ENCODE results near the gene TM4SF1.

Gene TM4SF1

DNA sequence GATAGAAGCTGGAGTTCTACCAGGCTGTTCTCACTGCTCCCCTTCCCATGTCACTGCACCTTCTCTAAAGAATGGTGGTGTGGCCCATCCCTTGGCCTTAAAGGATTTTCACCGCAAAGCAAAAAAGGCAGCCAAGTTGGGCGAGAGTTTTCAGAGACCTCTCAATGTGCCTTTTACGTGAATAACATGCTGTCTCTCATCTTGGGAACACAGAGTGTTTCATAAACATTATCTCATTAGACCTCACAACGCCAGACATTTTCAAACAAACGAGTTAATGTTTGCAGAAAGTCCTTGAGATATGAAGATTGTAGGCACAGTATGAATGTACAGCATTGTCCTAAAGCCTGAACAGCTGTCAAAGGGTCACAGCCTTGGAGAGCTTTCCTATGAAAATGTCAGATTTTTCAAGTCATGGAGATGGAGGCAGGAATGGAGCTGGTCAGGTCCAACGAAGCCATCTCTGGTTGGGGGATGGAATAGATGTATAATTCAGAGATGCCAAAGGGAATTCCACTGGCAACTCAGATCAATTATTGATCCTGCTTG is 21.3 kb downstream of the TM4SF1 start:
- H2BK5ac ChIP-seq (ENCODE audit: low read length) = no peak overlapping the region
- no peak overlapping the region for H3K4ac ChIP-seq (ENCODE audit: low read depth, low read length)
- H2BK120ac ChIP-seq (ENCODE audit: low read depth, low read length) = no peak overlapping the region
- no peak overlapping the region for H3K9ac ChIP-seq (ENCODE audit: low read length)
- no peak overlapping the region for H3K56ac ChIP-seq (ENCODE audit: low read length)
- DNase-seq = no peak
- WGBS (ENCODE audit: extremely low coverage, insufficient coverage, low lambda C conversion rate) = no CpG with 5 or more reads among the region's 6 CpGs
- no peaks in the 10 kb centered on the region for H3K4me1 ChIP-seq (ENCODE audit: control insufficient read depth, low read depth, low read length)
- H4K5ac ChIP-seq (ENCODE audit: low read length) = no peak overlapping the region
- H3K36me3 ChIP-seq (ENCODE audit: control insufficient read depth, insufficient read depth, low read length) = no peaks in the 10 kb centered on the region
- H3K18ac ChIP-seq (ENCODE audit: low read length) = no peak overlapping the region
- no peak overlapping the region for H3K4me2 ChIP-seq (ENCODE audit: low read length)
- no peak overlapping the region for H2AK5ac ChIP-seq (ENCODE audit: low read length)
- H3K79me1 ChIP-seq (ENCODE audit: low read length) = no peaks in the 10 kb centered on the region
- H3K23ac ChIP-seq (ENCODE audit: low read length) = no peak overlapping the region
- no peak overlapping the region for H3K27ac ChIP-seq (ENCODE audit: low read depth, low read length)
- H3K4me3 ChIP-seq (ENCODE audit: low read length) = no peak overlapping the region
- H4K8ac ChIP-seq (ENCODE audit: low read depth, low read length) = no peak overlapping the region
- no peak overlapping the region for H2BK15ac ChIP-seq (replicated peaks; ENCODE audit: low read depth)
- H3K79me2 ChIP-seq (ENCODE audit: control insufficient read depth, insufficient read depth, low read length) = no peaks in the 10 kb centered on the region
- H3K27me3 ChIP-seq (ENCODE audit: insufficient read depth, low read length, poor library complexity) = no peaks in the 10 kb centered on the region

DNA sequence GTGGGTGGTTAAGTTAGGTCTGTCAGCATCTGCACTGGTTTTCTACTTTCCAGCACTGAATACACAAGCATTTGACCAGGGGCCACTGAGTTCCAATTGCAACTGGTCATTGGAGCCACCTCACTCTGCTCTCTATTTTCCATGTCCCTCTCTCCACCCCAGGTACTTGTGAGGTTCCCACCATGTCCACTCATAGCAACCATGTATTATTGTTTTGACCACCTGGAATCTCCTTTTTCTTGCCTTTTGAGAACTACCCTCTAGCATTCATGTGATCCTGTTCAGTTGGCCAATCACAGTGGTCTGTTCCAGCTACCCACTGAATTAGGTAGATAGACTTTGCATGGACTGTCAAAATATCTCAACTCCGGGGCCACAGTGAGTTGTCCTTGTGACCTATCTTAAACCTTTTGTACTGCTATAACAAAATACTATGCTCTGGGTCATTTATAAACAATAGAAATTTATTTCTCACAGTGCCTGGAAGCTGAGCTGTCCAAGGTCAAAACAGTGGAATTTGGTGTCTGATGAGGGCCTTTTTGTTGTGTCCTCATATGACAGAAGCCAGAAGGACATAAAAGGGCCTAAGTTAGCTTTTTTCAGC is 23.8 kb downstream of the TM4SF1 start:
- Histone ChIP-seq H3K9ac (ENCODE audit: low read length) (no peak overlapping the region), H3K4ac (ENCODE audit: low read depth, low read length) (no peak overlapping the region), H3K4me2 (ENCODE audit: low read length) (no peak overlapping the region), H3K27me3 (ENCODE audit: insufficient read depth, low read length, poor library complexity) (no peaks in the 10 kb centered on the region), H4K5ac (ENCODE audit: low read length) (peak overlapping the region; percentile 52), H2BK15ac (replicated peaks; ENCODE audit: low read depth) (no peak overlapping the region), H2AK5ac (ENCODE audit: low read length) (no peak overlapping the region), H3K79me2 (ENCODE audit: control insufficient read depth, insufficient read depth, low read length) (no peaks in the 10 kb centered on the region), H3K4me3 (ENCODE audit: low read length) (no peak overlapping the region), H4K8ac (ENCODE audit: low read depth, low read length) (no peak overlapping the region), H2BK5ac (ENCODE audit: low read length) (no peak overlapping the region), H3K79me1 (ENCODE audit: low read length) (no peaks in the 10 kb centered on the region), H3K18ac (ENCODE audit: low read length) (no peak overlapping the region), H3K36me3 (ENCODE audit: control insufficient read depth, insufficient read depth, low read length) (no peaks in the 10 kb centered on the region), H3K23ac (ENCODE audit: low read length) (no peak overlapping the region), H3K27ac (ENCODE audit: low read depth, low read length) (no peak overlapping the region), H3K56ac (ENCODE audit: low read length) (no peak overlapping the region), H3K4me1 (ENCODE audit: control insufficient read depth, low read depth, low read length) (no peaks in the 10 kb centered on the region), H2BK120ac (ENCODE audit: low read depth, low read length) (no peak overlapping the region)
- no CpG with 5 or more reads among the region's 1 CpG for WGBS (ENCODE audit: extremely low coverage, insufficient coverage, low lambda C conversion rate)
- no peak for DNase-seq

DNA sequence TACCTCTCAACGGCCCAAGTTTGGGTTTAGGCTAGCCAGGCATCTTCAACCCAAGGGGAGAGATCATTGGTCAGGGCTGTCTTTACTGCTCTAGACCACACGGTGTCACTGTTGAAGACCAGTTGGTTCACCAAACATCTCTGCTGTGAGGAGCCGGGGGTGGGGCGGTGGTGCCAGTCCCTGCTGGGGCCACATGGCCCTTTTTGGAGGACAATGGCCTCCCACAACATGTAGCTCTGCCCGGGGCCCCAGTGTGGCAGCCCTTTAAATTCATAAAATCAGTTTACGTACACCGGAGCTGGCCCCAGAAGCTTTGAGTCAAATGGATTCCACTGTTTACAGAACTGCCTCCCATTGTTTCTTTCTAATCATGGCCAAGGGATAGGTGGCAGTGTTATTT is 24.9 kb downstream of the TM4SF1 start:
- Histone ChIP-seq H3K23ac (ENCODE audit: low read length) (no peak overlapping the region), H4K8ac (ENCODE audit: low read depth, low read length) (no peak overlapping the region), H3K27ac (ENCODE audit: low read depth, low read length) (no peak overlapping the region), H2BK15ac (replicated peaks; ENCODE audit: low read depth) (peak overlapping the region; percentile 13), H3K79me2 (ENCODE audit: control insufficient read depth, insufficient read depth, low read length) (no peaks in the 10 kb centered on the region), H3K27me3 (ENCODE audit: insufficient read depth, low read length, poor library complexity) (no peaks in the 10 kb centered on the region), H3K4me2 (ENCODE audit: low read length) (no peak overlapping the region), H2AK5ac (ENCODE audit: low read length) (no peak overlapping the region), H2BK120ac (ENCODE audit: low read depth, low read length) (no peak overlapping the region), H3K56ac (ENCODE audit: low read length) (peak overlapping the region; percentile 52), H3K4ac (ENCODE audit: low read depth, low read length) (no peak overlapping the region), H3K18ac (ENCODE audit: low read length) (no peak overlapping the region), H3K36me3 (ENCODE audit: control insufficient read depth, insufficient read depth, low read length) (no peaks in the 10 kb centered on the region), H3K4me1 (ENCODE audit: control insufficient read depth, low read depth, low read length) (no peaks in the 10 kb centered on the region), H3K4me3 (ENCODE audit: low read length) (no peak overlapping the region), H3K9ac (ENCODE audit: low read length) (no peak overlapping the region), H2BK5ac (ENCODE audit: low read length) (no peak overlapping the region), H4K5ac (ENCODE audit: low read length) (no peak overlapping the region), H3K79me1 (ENCODE audit: low read length) (no peaks in the 10 kb centered on the region)
- WGBS (ENCODE audit: extremely low coverage, insufficient coverage, low lambda C conversion rate) = no CpG with 5 or more reads among the region's 7 CpGs
- DNase-seq = peak; percentile 87

DNA sequence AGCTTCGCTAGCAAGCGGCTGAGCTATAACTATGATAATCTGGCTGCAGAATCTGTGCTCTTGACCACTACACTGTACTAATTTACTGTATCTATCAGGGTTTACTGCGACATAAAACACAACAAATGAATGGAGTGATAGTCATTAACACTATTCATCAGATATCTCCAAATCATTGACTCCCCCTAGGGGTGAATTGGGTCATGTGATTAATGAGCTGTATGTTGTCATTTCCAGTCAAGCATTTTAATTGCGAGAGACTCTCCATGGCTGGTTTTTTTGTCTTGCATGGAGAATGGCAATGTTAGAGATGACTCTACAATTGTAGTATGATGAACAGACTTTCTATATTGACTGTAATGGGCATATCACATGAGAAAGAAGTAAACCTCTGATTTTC is 33.5 kb downstream of the TM4SF1 start:
- WGBS (ENCODE audit: extremely low coverage, insufficient coverage, low lambda C conversion rate) = no CpG with 5 or more reads among the region's 4 CpGs
- Histone ChIP-seq H2BK15ac (replicated peaks; ENCODE audit: low read depth) (no peak overlapping the region), H3K9ac (ENCODE audit: low read length) (no peak overlapping the region), H3K18ac (ENCODE audit: low read length) (no peak overlapping the region), H4K8ac (ENCODE audit: low read depth, low read length) (no peak overlapping the region), H3K79me1 (ENCODE audit: low read length) (no peaks in the 10 kb centered on the region), H3K27ac (ENCODE audit: low read depth, low read length) (no peak overlapping the region), H4K5ac (ENCODE audit: low read length) (no peak overlapping the region), H3K36me3 (ENCODE audit: control insufficient read depth, insufficient read depth, low read length) (no peaks in the 10 kb centered on the region), H2BK120ac (ENCODE audit: low read depth, low read length) (no peak overlapping the region), H3K4me3 (ENCODE audit: low read length) (no peak overlapping the region), H3K23ac (ENCODE audit: low read length) (no peak overlapping the region), H3K4ac (ENCODE audit: low read depth, low read length) (no peak overlapping the region), H3K27me3 (ENCODE audit: insufficient read depth, low read length, poor library complexity) (no peaks in the 10 kb centered on the region), H3K4me2 (ENCODE audit: low read length) (no peak overlapping the region), H3K79me2 (ENCODE audit: control insufficient read depth, insufficient read depth, low read length) (no peaks in the 10 kb centered on the region), H2AK5ac (ENCODE audit: low read length) (no peak overlapping the region), H2BK5ac (ENCODE audit: low read length) (no peak overlapping the region), H3K4me1 (ENCODE audit: control insufficient read depth, low read depth, low read length) (no peaks in the 10 kb centered on the region), H3K56ac (ENCODE audit: low read length) (no peak overlapping the region)
- peak; percentile 48 for DNase-seq

DNA sequence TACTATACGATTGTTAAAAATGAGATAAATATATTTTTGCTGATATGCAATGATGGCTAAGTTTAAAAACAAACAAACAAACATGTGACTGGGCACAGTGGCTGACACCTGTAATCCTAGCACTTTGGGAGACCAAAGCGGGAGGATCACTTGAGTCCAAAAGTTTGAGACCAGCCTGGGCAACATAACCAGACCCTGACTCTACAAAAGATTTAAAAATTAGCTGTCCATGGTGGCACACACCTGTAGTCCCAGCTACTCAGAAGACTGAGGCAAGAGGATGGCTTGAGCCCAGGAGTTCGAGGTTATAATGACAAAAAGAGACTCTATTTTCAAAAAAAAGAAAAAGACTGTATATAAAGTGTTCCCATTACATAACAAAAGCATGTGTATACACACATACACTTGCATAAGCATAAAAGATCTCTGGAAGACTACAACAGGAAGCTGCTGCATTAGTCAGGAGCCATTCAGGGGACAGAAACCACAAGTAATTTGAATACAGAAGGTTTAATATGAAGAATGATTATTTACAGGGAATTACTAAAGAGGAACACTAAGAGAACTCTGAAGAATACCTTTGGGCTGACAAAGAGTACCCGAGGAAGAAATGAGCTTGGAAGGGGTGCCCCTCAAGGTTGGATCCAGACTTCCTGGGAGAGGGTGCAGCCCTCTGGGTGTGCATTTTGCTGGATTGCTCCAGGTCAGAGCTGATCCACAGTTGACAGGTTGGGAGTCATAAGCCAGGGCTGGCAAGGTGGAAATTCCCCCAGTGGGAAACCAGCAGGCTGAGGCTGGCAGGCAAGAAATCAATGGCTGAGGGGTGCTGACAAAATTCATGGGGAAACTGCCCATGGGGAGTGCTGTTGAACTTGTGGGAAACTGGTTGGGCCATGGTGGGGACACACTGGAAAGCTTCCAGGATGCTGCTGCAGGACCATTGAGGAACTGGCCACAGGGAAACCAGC is 34.8 kb downstream of the TM4SF1 start:
- no peak for DNase-seq

More for the DNA sequence above, 34.8 kb downstream of the TM4SF1 start:
- Histone ChIP-seq H3K18ac (ENCODE audit: low read length) (no peak overlapping the region), H3K9ac (ENCODE audit: low read length) (no peak overlapping the region), H2BK120ac (ENCODE audit: low read depth, low read length) (no peak overlapping the region), H3K27me3 (ENCODE audit: insufficient read depth, low read length, poor library complexity) (no peaks in the 10 kb centered on the region), H3K23ac (ENCODE audit: low read length) (no peak overlapping the region), H3K4me2 (ENCODE audit: low read length) (no peak overlapping the region), H2BK15ac (replicated peaks; ENCODE audit: low read depth) (peak overlapping the region; percentile 74), H3K4me3 (ENCODE audit: low read length) (no peak overlapping the region), H3K4me1 (ENCODE audit: control insufficient read depth, low read depth, low read length) (no peaks in the 10 kb centered on the region), H4K8ac (ENCODE audit: low read depth, low read length) (no peak overlapping the region), H4K5ac (ENCODE audit: low read length) (no peak overlapping the region), H2BK5ac (ENCODE audit: low read length) (no peak overlapping the region), H2AK5ac (ENCODE audit: low read length) (no peak overlapping the region), H3K79me2 (ENCODE audit: control insufficient read depth, insufficient read depth, low read length) (no peaks in the 10 kb centered on the region), H3K36me3 (ENCODE audit: control insufficient read depth, insufficient read depth, low read length) (no peaks in the 10 kb centered on the region), H3K4ac (ENCODE audit: low read depth, low read length) (no peak overlapping the region), H3K27ac (ENCODE audit: low read depth, low read length) (no peak overlapping the region), H3K79me1 (ENCODE audit: low read length) (no peaks in the 10 kb centered on the region), H3K56ac (ENCODE audit: low read length) (no peak overlapping the region)
- no CpG with 5 or more reads among the region's 4 CpGs for WGBS (ENCODE audit: extremely low coverage, insufficient coverage, low lambda C conversion rate)
